Transverse colon (tissue), 4 donors: ENCODE data around the gene CDS1.

Experiments used
- CTCF ChIP-seq, 5 experiments: fragments of 200-600 bp in 3 of 5; fragments of 450-650 bp in 2 of 5; sonication (generic) in 3 of 5; IDR thresholded peaks; 1 replicate in 2 of 5; 2 replicates in 3 of 5; pipeline ENCODE4 v1.5.1; 2016 to 2017; ENCODE audit warnings: antibody characterized with exemption in 5 of 5, inconsistent platforms in 3 of 5, mild to moderate bottlenecking in 2 of 5, moderate library complexity in 1 of 5
- POLR2A ChIP-seq: fragments of 450-650 bp; IDR thresholded peaks from one replicate; pipeline ENCODE4 v1.6.1; 2016; ENCODE audit warnings: antibody characterized with exemption, mild to moderate bottlenecking, moderate library complexity
- POLR2AphosphoS5 ChIP-seq, 3 donors: sonication (generic); formaldehyde crosslinking; IDR thresholded peaks; one replicate each; pipeline ENCODE4 v1.6.1; 2016; ENCODE audit warnings: antibody characterized with exemption in 3 of 3

DNA sequence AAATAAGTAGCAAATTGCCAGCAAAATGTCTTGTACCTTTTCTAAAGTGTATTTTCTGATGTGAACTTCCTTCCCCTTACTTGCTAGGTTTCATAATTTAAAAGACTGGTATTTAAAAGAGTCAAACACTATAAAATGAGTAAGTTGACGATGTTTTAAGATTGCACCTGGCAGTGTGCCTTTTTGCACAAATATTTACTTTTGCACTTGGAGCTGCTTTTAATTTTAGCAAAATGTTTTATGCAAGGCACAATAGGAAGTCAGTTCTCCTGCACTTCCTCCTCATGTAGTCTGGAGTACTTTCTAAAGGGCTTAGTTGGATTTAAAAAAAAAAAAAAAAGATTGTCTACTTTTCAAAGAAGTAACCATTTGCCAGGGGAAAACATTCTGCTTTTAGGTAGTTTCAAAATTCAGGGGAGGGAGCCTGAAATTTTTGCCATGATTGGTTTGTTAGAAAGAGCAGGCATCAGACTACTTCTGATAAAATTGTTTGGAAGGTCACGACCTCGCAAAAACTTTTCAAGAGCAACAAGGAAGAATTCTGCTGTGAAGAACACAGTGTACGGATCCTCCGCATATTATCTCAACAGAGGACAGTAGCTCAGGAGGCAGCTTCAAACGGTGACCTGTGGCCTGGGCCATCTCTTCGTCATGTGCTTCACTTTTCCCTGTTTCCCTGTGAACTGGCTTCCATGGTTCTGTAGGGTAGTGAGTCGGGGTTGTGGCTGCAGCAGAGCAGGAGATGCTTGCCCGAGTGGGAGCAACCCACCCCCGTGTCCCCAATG lies 66.1 kb downstream of the CDS1 start:
- TF ChIP-seq CTCF (IDR thresholded peaks at IDR 0.05), result no peak
- TF ChIP-seq POLR2A, result no peak
- no peak for TF ChIP-seq POLR2AphosphoS5 (IDR thresholded peaks at IDR 0.05)
